ENCODE measurements around the gene TMEM72. TPM values are rescaled to one million over a fixed set of nuclear protein-coding genes. Genes with fewer than 3 reads are reported as not detected.

The TMEM72 gene
- total RNA-seq, 1 experiment from 2014 or later: not detected

DNA sequence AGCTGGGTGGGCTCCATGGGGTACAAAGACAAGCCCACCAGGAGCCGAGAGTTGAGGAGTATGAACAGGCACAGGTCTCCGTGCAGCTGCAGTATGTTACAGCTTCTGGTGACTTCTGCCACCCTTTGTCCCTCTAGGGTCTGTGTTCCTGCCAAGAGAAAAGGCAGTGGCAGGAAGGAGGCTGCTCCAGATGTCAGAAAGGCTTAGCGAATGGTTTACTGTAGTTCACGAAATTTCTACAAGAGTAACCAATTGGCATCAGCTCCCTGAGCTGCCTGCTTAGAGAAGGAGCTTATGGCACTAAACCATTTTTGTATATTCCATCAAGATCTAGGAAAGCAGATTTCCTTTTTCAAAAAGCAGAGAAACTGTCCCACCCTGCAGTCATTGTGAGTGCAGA lies 48.2 kb upstream of the TMEM72 start:
- Histone ChIP-seq H3K9ac (ENCODE audit: extremely low read depth, insufficient read length, low read length) (no peak overlapping the region), H4K8ac (replicated peaks; ENCODE audit: insufficient read length, low read depth, low read length) (no peak overlapping the region), H3K27me3 (ENCODE audit: insufficient read depth, low read length) (peaks cover 14% of the 10 kb centered on the region; the same call in 1 of the 2 replicates), H3K18ac (ENCODE audit: insufficient read length, low read depth, low read length) (no peak overlapping the region), H4K5ac (ENCODE audit: insufficient read length, low read depth, low read length) (no peak overlapping the region), H3K79me1 (ENCODE audit: insufficient read depth, low read depth, low read length, poor library complexity, severe bottlenecking) (no peaks in the 10 kb centered on the region), H2BK5ac (ENCODE audit: insufficient read length, low read length) (no peak overlapping the region), H3K23me2 (ENCODE audit: insufficient read length, low read depth, low read length, poor library complexity, severe bottlenecking) (peaks cover 9% of the 10 kb centered on the region), H3K4me2 (ENCODE audit: insufficient read depth, insufficient read length, low read length) (no peak overlapping the region), H3K27ac (ENCODE audit: insufficient read length, low read depth, low read length) (no peak overlapping the region), H2BK15ac (ENCODE audit: low read depth, low read length) (no peak overlapping the region), H3K14ac (ENCODE audit: insufficient read depth, low read length) (no peak overlapping the region), H3K4me1 (ENCODE audit: insufficient read depth, low read length) (no peaks in the 10 kb centered on the region; the same call in 1 of the 2 replicates), H2AK5ac (ENCODE audit: insufficient read length, low read length) (no peak overlapping the region), H3T11ph (ENCODE audit: low read length) (no peak overlapping the region), H3K4ac (ENCODE audit: low read depth, low read length) (no peak overlapping the region), H3K23ac (ENCODE audit: insufficient read length, low read depth, low read length) (no peak overlapping the region), H2BK120ac (ENCODE audit: low read depth, low read length, poor library complexity, severe bottlenecking) (no peak overlapping the region), H3K79me2 (ENCODE audit: insufficient read depth, low read length) (no peaks in the 10 kb centered on the region), H4K20me1 (ENCODE audit: control insufficient read depth, insufficient read depth, insufficient read length) (peaks cover 3% of the 10 kb centered on the region), H3K9me3 (ENCODE audit: control insufficient read depth, low read depth, low read length) (no peaks in the 10 kb centered on the region), H2BK20ac (ENCODE audit: low read depth, low read length, poor library complexity, severe bottlenecking) (no peak overlapping the region), H4K91ac (ENCODE audit: insufficient read length, low read depth, low read length) (no peak overlapping the region), H2AFZ (ENCODE audit: low read length) (no peak overlapping the region), H2BK12ac (ENCODE audit: insufficient read length, low read depth, low read length) (no peak overlapping the region), H3K56ac (ENCODE audit: insufficient read length, low read depth, low read length) (no peak overlapping the region)
- H3K4me1 Mint-ChIP-seq: peaks cover 32 to 34% of the 10 kb centered on the region in 2 experiments
- no CpG with 5 or more reads among the region's 4 CpGs for WGBS (ENCODE audit: extremely low coverage, insufficient read length, low lambda C conversion rate)
- no peak overlapping the region for H3K4me3 Mint-ChIP-seq
- TF ChIP-seq, protein P1, sequence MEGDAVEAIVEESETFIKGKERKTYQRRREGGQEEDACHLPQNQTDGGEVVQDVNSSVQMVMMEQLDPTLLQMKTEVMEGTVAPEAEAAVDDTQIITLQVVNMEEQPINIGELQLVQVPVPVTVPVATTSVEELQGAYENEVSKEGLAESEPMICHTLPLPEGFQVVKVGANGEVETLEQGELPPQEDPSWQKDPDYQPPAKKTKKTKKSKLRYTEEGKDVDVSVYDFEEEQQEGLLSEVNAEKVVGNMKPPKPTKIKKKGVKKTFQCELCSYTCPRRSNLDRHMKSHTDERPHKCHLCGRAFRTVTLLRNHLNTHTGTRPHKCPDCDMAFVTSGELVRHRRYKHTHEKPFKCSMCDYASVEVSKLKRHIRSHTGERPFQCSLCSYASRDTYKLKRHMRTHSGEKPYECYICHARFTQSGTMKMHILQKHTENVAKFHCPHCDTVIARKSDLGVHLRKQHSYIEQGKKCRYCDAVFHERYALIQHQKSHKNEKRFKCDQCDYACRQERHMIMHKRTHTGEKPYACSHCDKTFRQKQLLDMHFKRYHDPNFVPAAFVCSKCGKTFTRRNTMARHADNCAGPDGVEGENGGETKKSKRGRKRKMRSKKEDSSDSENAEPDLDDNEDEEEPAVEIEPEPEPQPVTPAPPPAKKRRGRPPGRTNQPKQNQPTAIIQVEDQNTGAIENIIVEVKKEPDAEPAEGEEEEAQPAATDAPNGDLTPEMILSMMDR (conservative IDR thresholded peaks at IDR 0.05): no peak
- peaks cover 3% of the 10 kb centered on the region in 2 experiments; a peak in 3 of 5 replicates for H3K9me3 Mint-ChIP-seq
- DNase-seq: no peak
- H3K36me3 Mint-ChIP-seq (ENCODE audit: insufficient read depth in 1 of 3, low read depth in 3 of 3): no peaks in the 10 kb centered on the region; a peak in 2 of 7 replicates
- H3K27ac Mint-ChIP-seq: no peak overlapping the region
- H3K27me3 Mint-ChIP-seq (ENCODE audit: low read depth): peaks cover 64% of the 10 kb centered on the region

All from H9 (cell line).